ENCODE measurements around the gene RUBCNL. TPM values are rescaled to one million over a fixed set of nuclear protein-coding genes. Genes with fewer than 3 reads are reported as not detected.

Gene RUBCNL, protein sequence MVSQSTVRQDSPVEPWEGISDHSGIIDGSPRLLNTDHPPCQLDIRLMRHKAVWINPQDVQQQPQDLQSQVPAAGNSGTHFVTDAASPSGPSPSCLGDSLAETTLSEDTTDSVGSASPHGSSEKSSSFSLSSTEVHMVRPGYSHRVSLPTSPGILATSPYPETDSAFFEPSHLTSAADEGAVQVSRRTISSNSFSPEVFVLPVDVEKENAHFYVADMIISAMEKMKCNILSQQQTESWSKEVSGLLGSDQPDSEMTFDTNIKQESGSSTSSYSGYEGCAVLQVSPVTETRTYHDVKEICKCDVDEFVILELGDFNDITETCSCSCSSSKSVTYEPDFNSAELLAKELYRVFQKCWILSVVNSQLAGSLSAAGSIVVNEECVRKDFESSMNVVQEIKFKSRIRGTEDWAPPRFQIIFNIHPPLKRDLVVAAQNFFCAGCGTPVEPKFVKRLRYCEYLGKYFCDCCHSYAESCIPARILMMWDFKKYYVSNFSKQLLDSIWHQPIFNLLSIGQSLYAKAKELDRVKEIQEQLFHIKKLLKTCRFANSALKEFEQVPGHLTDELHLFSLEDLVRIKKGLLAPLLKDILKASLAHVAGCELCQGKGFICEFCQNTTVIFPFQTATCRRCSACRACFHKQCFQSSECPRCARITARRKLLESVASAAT
- total RNA-seq (ENCODE audit: low replicate concordance), result 0.08 and 18.5 TPM in 2 replicates

DNA sequence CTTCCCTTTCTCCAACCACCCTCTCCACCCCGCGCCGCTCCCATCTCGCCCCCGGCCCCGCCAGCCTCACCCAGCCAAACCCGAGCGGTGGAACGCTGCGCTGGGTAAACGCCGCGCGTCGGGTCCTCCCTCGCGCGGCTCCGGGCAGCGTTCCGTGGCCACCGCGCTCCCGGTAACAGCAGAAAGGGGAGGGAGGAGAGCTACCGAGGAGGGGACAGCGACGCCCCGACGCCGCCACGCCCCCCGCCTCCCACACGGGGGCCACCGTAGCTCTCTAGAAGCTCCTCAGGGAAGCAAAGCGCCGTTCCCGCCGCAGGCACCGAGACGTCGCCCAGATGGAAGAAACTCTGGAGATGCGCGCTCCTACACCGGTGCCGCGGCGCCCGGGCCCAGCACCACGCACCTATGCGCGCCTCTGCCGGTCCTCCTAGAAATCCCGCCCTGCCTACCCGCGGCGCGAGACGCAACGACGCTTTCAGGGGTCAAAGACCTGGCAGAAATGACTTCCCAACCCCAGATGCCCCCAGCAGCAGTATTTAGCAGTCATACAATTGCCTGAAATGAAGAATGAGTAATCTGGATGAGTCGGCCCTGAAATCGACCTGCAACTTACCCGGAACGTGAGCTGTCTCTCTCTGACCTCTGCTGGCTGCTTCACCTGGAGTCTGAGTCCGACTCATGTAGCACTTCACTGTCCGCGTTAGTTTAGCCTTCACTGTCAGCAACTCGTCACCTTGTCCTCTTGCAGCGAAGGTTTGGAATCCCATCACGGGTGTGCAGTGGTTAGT, at the start of gene RUBCNL:
TSS of gene RUBCNL (minus strand) at position 189 of the 788 bp plus-strand sequence. CDS start 14,777 bp downstream, outside the sequence.

Other genes starting within 250 kb of the RUBCNL start
- 1.2 TPM in 1 of 2 replicates, not detected in the other for gene LCP1, start 205.1 kb downstream of the RUBCNL start, total RNA-seq (ENCODE audit: low replicate concordance)
- gene LRRC63, start 175.3 kb downstream of the RUBCNL start, total RNA-seq (ENCODE audit: low replicate concordance), result under 0.01 TPM in 1 of 2 replicates, not detected in the other
- gene LRCH1, start 165.9 kb upstream of the RUBCNL start, total RNA-seq (ENCODE audit: low replicate concordance), result 4.7 and 7.0 TPM in 2 replicates